ENCODE results near the gene BRD9. TPM values are rescaled to one million over a fixed set of nuclear protein-coding genes. Genes with fewer than 3 reads are reported as not detected.
"Not testable (repeated sequence)": the region's sequence is repeated elsewhere in the genome, so short reads cannot be mapped to it uniquely, and the experiment has no call there.

The BRD9 gene
- total and polyA plus RNA-seq, 2 experiments from 2014 or later, result 18.2 to 30.6 TPM

DNA sequence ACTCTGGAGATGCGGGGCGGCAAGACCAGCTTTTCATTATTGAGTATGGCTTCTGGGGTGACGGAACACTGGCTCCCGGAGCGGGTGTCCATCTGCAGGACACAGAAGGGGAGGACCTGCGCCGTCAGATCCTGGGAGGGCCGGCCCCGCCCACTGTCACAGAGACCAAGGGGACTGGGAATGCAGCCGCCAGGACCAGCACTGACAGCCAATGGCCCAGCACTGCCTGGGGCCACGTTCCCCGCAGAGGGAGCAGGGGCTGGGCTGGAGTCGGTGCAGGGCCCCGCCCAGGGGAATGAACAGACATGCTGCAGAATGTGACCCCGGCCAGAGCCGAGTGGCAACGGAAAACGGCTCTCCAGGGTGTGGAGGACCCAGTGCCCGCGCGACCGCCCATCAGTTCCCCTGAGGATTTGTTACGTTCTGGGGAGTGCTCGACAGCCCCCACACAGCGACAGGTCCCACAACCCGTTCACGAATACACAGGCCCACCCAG lies 42.0 kb downstream of the BRD9 start, which contains the start of gene ZDHHC11:
Gene ZDHHC11, minus strand, starts transcription at position 476 of the 496 bp plus-strand sequence. Its CDS starts 384 bp downstream, at position 92.
- TF ChIP-seq EZH2 (IDR thresholded peaks at IDR 0.05; ENCODE audit: insufficient read depth, poor library complexity, severe bottlenecking) (no peak), EZH2phosphoT487 (IDR thresholded peaks at IDR 0.05; ENCODE audit: insufficient read depth, low read depth) (no peak)
- Histone ChIP-seq H3F3A (ENCODE audit: insufficient read depth) (no peaks in the 10 kb centered on the region), H3K27me3 (replicated peaks; ENCODE audit: insufficient read depth) (peaks cover 4% of the 10 kb centered on the region; the same call in 1 of the 2 replicates), H3K4me1 (ENCODE audit: insufficient read depth) (no peaks in the 10 kb centered on the region), H3K79me2 (ENCODE audit: insufficient read depth) (no peaks in the 10 kb centered on the region), H3K36me3 (ENCODE audit: low read depth) (no peaks in the 10 kb centered on the region), H3K9me2 (ENCODE audit: insufficient read depth) (no peaks in the 10 kb centered on the region), H3K9ac (no peak within 1 kb of the TSS), H4K20me1 (ENCODE audit: insufficient read depth) (no peaks in the 10 kb centered on the region), H3K27ac (no peak within 1 kb of the TSS), H3K4me3 (no peak within 1 kb of the TSS), H3K9me3 (ENCODE audit: low read depth) (no peaks in the 10 kb centered on the region), H3K4me2 (ENCODE audit: unreplicated experiment) (no peak within 1 kb of the TSS), H2AFZ (no peak within 1 kb of the TSS)
- DNase-seq, result no peak
- in situ Hi-C loops (cut with MboI), result no loop called here
- WGBS, 2 experiments (ENCODE audit: low coverage in 1 of 2, low lambda C conversion rate in 2 of 2, missing lambda C conversion rate in 2 of 2), result 64 to 68% methylated on average over 24 of the region's 27 CpGs

GRCh38 chr5:849651-850301 lies 42.8 kb downstream of the BRD9 start:
- 54 to 58% methylated on average over 20 of the region's 20 CpGs for WGBS, 2 experiments (ENCODE audit: low coverage in 1 of 2, low lambda C conversion rate in 2 of 2, missing lambda C conversion rate in 2 of 2)
- H3K4me3 ChIP-seq, result no peak overlapping the region
- H3K9ac ChIP-seq, result no peak overlapping the region
- TF ChIP-seq EZH2phosphoT487 (IDR thresholded peaks at IDR 0.05; ENCODE audit: insufficient read depth, low read depth) (no peak), EZH2 (IDR thresholded peaks at IDR 0.05; ENCODE audit: insufficient read depth, poor library complexity, severe bottlenecking) (no peak)
- no peaks in the 10 kb centered on the region for H3K79me2 ChIP-seq (ENCODE audit: insufficient read depth)
- H3K27me3 ChIP-seq (replicated peaks; ENCODE audit: insufficient read depth), result peaks cover 4% of the 10 kb centered on the region; the same call in 1 of the 2 replicates
- H3K9me3 ChIP-seq (ENCODE audit: low read depth), result no peaks in the 10 kb centered on the region
- no peaks in the 10 kb centered on the region for H4K20me1 ChIP-seq (ENCODE audit: insufficient read depth)
- peak; percentile 37 for DNase-seq
- in situ Hi-C loops (cut with MboI), result no loop called here
- no peaks in the 10 kb centered on the region for H3F3A ChIP-seq (ENCODE audit: insufficient read depth)
- H3K36me3 ChIP-seq (ENCODE audit: low read depth), result no peaks in the 10 kb centered on the region
- H3K9me2 ChIP-seq (ENCODE audit: insufficient read depth), result no peaks in the 10 kb centered on the region
- no peak overlapping the region for H2AFZ ChIP-seq
- no peak overlapping the region for H3K27ac ChIP-seq
- no peak overlapping the region for H3K4me2 ChIP-seq (ENCODE audit: unreplicated experiment)
- no peaks in the 10 kb centered on the region for H3K4me1 ChIP-seq (ENCODE audit: insufficient read depth)

GRCh38 chr5:848671-849111 lies 43.9 kb downstream of the BRD9 start:
- Histone ChIP-seq H3K9me2 (ENCODE audit: insufficient read depth) (no peaks in the 10 kb centered on the region), H3K9me3 (ENCODE audit: low read depth) (no peaks in the 10 kb centered on the region), H3F3A (ENCODE audit: insufficient read depth) (no peaks in the 10 kb centered on the region), H2AFZ (no peak overlapping the region), H4K20me1 (ENCODE audit: insufficient read depth) (no peaks in the 10 kb centered on the region), H3K36me3 (ENCODE audit: low read depth) (no peaks in the 10 kb centered on the region), H3K4me3 (no peak overlapping the region), H3K79me2 (ENCODE audit: insufficient read depth) (no peaks in the 10 kb centered on the region), H3K27ac (no peak overlapping the region), H3K4me2 (ENCODE audit: unreplicated experiment) (no peak overlapping the region), H3K9ac (no peak overlapping the region), H3K4me1 (ENCODE audit: insufficient read depth) (no peaks in the 10 kb centered on the region), H3K27me3 (replicated peaks; ENCODE audit: insufficient read depth) (peaks cover 4% of the 10 kb centered on the region; the same call in 1 of the 2 replicates)
- 73 to 83% methylated on average over 14 of the region's 14 CpGs for WGBS, 2 experiments (ENCODE audit: low coverage in 1 of 2, low lambda C conversion rate in 2 of 2, missing lambda C conversion rate in 2 of 2)
- no peak for TF ChIP-seq EZH2 (IDR thresholded peaks at IDR 0.05; ENCODE audit: insufficient read depth, poor library complexity, severe bottlenecking)
- no peak for DNase-seq
- in situ Hi-C loops (cut with MboI), result no loop called here

DNA sequence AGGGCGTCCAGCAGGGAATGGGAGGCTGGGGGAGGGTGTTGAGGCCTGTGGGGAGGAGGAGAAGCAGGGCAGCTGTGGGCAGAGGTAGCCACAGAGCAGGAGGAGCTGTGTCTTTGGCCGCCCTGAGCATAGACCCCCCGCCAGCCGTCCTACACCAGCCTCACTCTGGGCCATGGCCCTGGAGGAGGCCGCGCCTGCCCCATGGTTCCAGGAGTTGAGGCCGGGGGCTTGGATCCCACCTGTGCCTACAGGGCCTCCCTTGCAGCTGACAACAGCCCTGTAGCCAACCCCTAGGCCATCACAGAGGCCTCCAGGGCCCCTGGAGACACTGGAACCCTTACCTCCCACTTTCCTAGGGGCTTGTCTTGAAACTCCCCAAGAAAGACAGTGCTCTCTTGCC lies 44.9 kb downstream of the BRD9 start:
- H3K9me2 ChIP-seq (ENCODE audit: insufficient read depth); H3K79me2 ChIP-seq (ENCODE audit: insufficient read depth); H3K9me3 ChIP-seq (ENCODE audit: low read depth); H3F3A ChIP-seq (ENCODE audit: insufficient read depth); H2AFZ ChIP-seq; H4K20me1 ChIP-seq (ENCODE audit: insufficient read depth); H3K4me1 ChIP-seq (ENCODE audit: insufficient read depth); H3K4me2 ChIP-seq (ENCODE audit: unreplicated experiment); DNase-seq; H3K27ac ChIP-seq; in situ Hi-C loops (cut with MboI); H3K4me3 ChIP-seq; H3K36me3 ChIP-seq (ENCODE audit: low read depth); H3K9ac ChIP-seq; H3K27me3 ChIP-seq (replicated peaks; ENCODE audit: insufficient read depth): not testable (repeated sequence)
- WGBS, 2 experiments (ENCODE audit: low coverage in 1 of 2, low lambda C conversion rate in 2 of 2, missing lambda C conversion rate in 2 of 2), result 84 to 88% methylated on average over 5 to 6 of the region's 7 CpGs

DNA sequence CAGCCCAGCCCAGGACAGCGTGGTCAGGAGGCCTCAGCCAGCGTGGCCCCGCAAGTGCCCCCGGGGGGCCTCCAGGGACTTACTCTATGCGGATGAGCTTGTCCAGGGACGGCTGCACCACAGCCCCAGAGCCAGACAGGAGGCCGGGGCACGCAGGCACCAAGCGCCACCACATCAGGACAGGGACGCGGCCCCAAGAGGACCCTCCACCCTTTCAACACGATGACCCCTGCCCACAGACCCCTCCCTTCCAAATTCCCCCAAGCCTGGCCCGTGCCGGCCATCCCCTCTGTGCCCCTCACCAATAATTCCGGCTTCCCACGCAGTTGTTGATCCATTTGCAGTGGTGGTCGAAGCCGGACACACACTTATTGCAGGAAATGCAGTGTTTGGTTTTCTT lies 45.4 kb downstream of the BRD9 start:
- H4K20me1 ChIP-seq (ENCODE audit: insufficient read depth); H3K9ac ChIP-seq: not testable (repeated sequence)
- 57 to 83% methylated on average over 8 to 11 of the region's 18 CpGs for WGBS, 2 experiments (ENCODE audit: low coverage in 1 of 2, low lambda C conversion rate in 2 of 2, missing lambda C conversion rate in 2 of 2)

GRCh38 chr5:846602-847091 lies 46.0 kb downstream of the BRD9 start:
- 73% methylated on average over 18 of the region's 18 CpGs for WGBS, 2 experiments (ENCODE audit: low coverage in 1 of 2, low lambda C conversion rate in 2 of 2, missing lambda C conversion rate in 2 of 2)
- H3K79me2 ChIP-seq (ENCODE audit: insufficient read depth); H3K4me3 ChIP-seq; H3K27ac ChIP-seq; H4K20me1 ChIP-seq (ENCODE audit: insufficient read depth); DNase-seq; H3K4me2 ChIP-seq (ENCODE audit: unreplicated experiment); H3K27me3 ChIP-seq (replicated peaks; ENCODE audit: insufficient read depth); H3K9me2 ChIP-seq (ENCODE audit: insufficient read depth); H3K4me1 ChIP-seq (ENCODE audit: insufficient read depth); H3F3A ChIP-seq (ENCODE audit: insufficient read depth); H3K9me3 ChIP-seq (ENCODE audit: low read depth); in situ Hi-C loops (cut with MboI); H2AFZ ChIP-seq; H3K36me3 ChIP-seq (ENCODE audit: low read depth); H3K9ac ChIP-seq: not testable (repeated sequence)

More for the DNA sequence above, 45.4 kb downstream of the BRD9 start:
- H3K9me2 ChIP-seq (ENCODE audit: insufficient read depth); H3K9me3 ChIP-seq (ENCODE audit: low read depth); in situ Hi-C loops (cut with MboI); H3K4me3 ChIP-seq; DNase-seq; H3K4me2 ChIP-seq (ENCODE audit: unreplicated experiment); H3K27me3 ChIP-seq (replicated peaks; ENCODE audit: insufficient read depth); H3K36me3 ChIP-seq (ENCODE audit: low read depth); H3K27ac ChIP-seq; H2AFZ ChIP-seq; H3K4me1 ChIP-seq (ENCODE audit: insufficient read depth); H3K79me2 ChIP-seq (ENCODE audit: insufficient read depth); H3F3A ChIP-seq (ENCODE audit: insufficient read depth): not testable (repeated sequence)
